SK-N-SH (cell line): ENCODE data around the gene SMIM24. TPM values are rescaled to one million over a fixed set of nuclear protein-coding genes. Genes with fewer than 3 reads are reported as not detected.
A peak's percentile ranks its signal among the peaks of the same experiment; 100 is the strongest.

ENCODE experiments used
- CTCF ChIA-PET: fragments of 300-600, 350-600 bp; formaldehyde crosslinking; extraction: SDS; loops from one replicate; lab custom pipeline; 2021; lab: Yijun Ruan, JAX
- POLR2A ChIA-PET: fragments of 350-600 bp; sonication (Branson Sonifier 250); formaldehyde crosslinking; extraction: SDS; loops from one replicate; lab custom pipeline; 2020; ENCODE audit warnings: antibody characterized with exemption, inconsistent platforms; lab: Yijun Ruan, JAX
- DNase-seq: peaks from one replicate; pipeline ENCODE4 v3.0.0; 2012
- H2AFZ ChIP-seq: fragments of 200-600 bp; sonication (generic); 2 replicates; pipeline ENCODE4 v1.8.1; 2016; ENCODE audit warnings: antibody characterized with exemption, mild to moderate bottlenecking, low read depth
- H3F3A ChIP-seq: fragments of 200-600 bp; sonication (generic); replicated peaks from 2 replicates; pipeline ENCODE3; 2016; ENCODE audit warnings: antibody characterized with exemption, mild to moderate bottlenecking; ENCODE audit not compliant: insufficient read depth
- H3K27ac ChIP-seq, 2 experiments: fragments of 200-500 bp in 1 of 2; fragments of 200-600 bp in 1 of 2; sonication (Bioruptor generic) in 1 of 2; sonication (generic), shearing (Covaris generic) in 1 of 2; 2 replicates each; pipeline versions ENCODE4 v1.5.1 to v1.6.1; 2014 to 2016; ENCODE audit warnings: low read depth in 2 of 2, inconsistent platforms in 1 of 2, low read length in 1 of 2, mild to moderate bottlenecking in 1 of 2, mixed read lengths in 1 of 2
- H3K27me3 ChIP-seq: fragments of 200-600 bp; sonication (generic), shearing (Covaris generic); 2 replicates; pipeline ENCODE4 v1.6.1; 2016; ENCODE audit warnings: mixed run types; ENCODE audit not compliant: insufficient read depth
- H3K36me3 ChIP-seq, 2 experiments: fragments of 200-500 bp in 1 of 2; fragments of 200-600 bp in 1 of 2; sonication (Bioruptor generic) in 1 of 2; sonication (generic) in 1 of 2; replicated peaks in 1 of 2; 2 replicates each; pipeline versions ENCODE3 to v1.5.1; 2014 to 2016; ENCODE audit warnings: low read length in 1 of 2, mild to moderate bottlenecking in 1 of 2; ENCODE audit not compliant: insufficient read depth in 2 of 2, control insufficient read depth in 1 of 2
- H3K4me1 ChIP-seq, 2 experiments: fragments of 200-500 bp in 1 of 2; fragments of 200-600 bp in 1 of 2; sonication (Bioruptor generic) in 1 of 2; sonication (generic), shearing (Covaris generic) in 1 of 2; 2 replicates each; pipeline versions ENCODE4 v1.5.1 to v1.6.1; 2014 to 2016; ENCODE audit warnings: low read depth in 1 of 2, low read length in 1 of 2, mixed run types in 1 of 2; ENCODE audit not compliant: insufficient read depth in 2 of 2, control insufficient read depth in 1 of 2
- H3K4me2 ChIP-seq: fragments of 200-600 bp; sonication (generic), shearing (Covaris generic); 2 replicates; pipeline ENCODE4 v1.6.1; 2017; ENCODE audit warnings: mixed run types
- H3K4me3 ChIP-seq, 2 experiments: fragments of 200-500 bp in 1 of 2; fragments of 200-600 bp in 1 of 2; sonication (Bioruptor generic) in 1 of 2; sonication (generic), shearing (Covaris generic) in 1 of 2; 2 replicates each; pipeline versions ENCODE4 v1.5.1 to v1.8.1; 2014 to 2016; ENCODE audit warnings: low read depth in 2 of 2, inconsistent platforms in 1 of 2, low read length in 1 of 2, mild to moderate bottlenecking in 1 of 2, mixed read lengths in 1 of 2, moderate library complexity in 1 of 2
- H3K79me2 ChIP-seq: fragments of 200-600 bp; sonication (generic); 2 replicates; pipeline ENCODE4 v1.8.1; 2017; ENCODE audit warnings: mild to moderate bottlenecking; ENCODE audit not compliant: insufficient read depth
- H3K9ac ChIP-seq: fragments of 200-600 bp; sonication (generic); 2 replicates; pipeline ENCODE4 v1.6.1; 2017; ENCODE audit warnings: mixed run types
- H3K9me2 ChIP-seq: fragments of 200-600 bp; sonication (generic); 2 replicates; pipeline ENCODE4 v1.6.1; 2017; ENCODE audit warnings: mixed run types
- H3K9me3 ChIP-seq: fragments of 200-600 bp; sonication (generic); 2 replicates; pipeline ENCODE4 v1.6.1; 2017; ENCODE audit warnings: mixed run types, mild to moderate bottlenecking, moderate library complexity
- H4K20me1 ChIP-seq: fragments of 200-600 bp; sonication (generic); 2 replicates; pipeline ENCODE4 v1.6.1; 2017; ENCODE audit warnings: mild to moderate bottlenecking, mixed run types; ENCODE audit not compliant: insufficient read depth
- CHD2 ChIP-seq: fragments of 150-350 bp; IDR thresholded peaks from 2 replicates; pipeline ENCODE4 v1.6.1; 2018; ENCODE audit warnings: low read length; ENCODE audit not compliant: partially characterized antibody
- ELF1 ChIP-seq: IDR thresholded peaks from 2 replicates; pipeline ENCODE4 v1.4.0; 2012
- EP300 ChIP-seq, 2 experiments: IDR thresholded peaks; 2 replicates each; pipeline versions ENCODE4 v1.4.0 to v1.6.1; 2012; ENCODE audit warnings: borderline replicate concordance in 1 of 2, low read depth in 1 of 2, low read length in 1 of 2
- FOSL2 ChIP-seq: IDR thresholded peaks from 2 replicates; pipeline ENCODE4 v1.4.0; 2012; ENCODE audit warnings: low read depth, mild to moderate bottlenecking, moderate library complexity, borderline replicate concordance
- FOXJ3 ChIP-seq: sonication (generic); formaldehyde crosslinking; IDR thresholded peaks from 2 replicates; pipeline ENCODE4 v1.5.1; 2020; ENCODE audit warnings: mild to moderate bottlenecking, missing genetic modification reagents
- JUND ChIP-seq: IDR thresholded peaks from 2 replicates; pipeline ENCODE4 v1.4.0; 2012
- MEF2A ChIP-seq: IDR thresholded peaks from 2 replicates; pipeline ENCODE4 v1.4.0; 2012; ENCODE audit warnings: low read depth, borderline replicate concordance
- MXI1 ChIP-seq: IDR thresholded peaks from 2 replicates; pipeline ENCODE4 v1.6.1; 2012; ENCODE audit warnings: mild to moderate bottlenecking, low read depth, low read length, improper control_type of control experiment
- NFIC ChIP-seq: IDR thresholded peaks from 2 replicates; pipeline ENCODE4 v1.4.0; 2012; ENCODE audit warnings: borderline replicate concordance
- NRF1 ChIP-seq: IDR thresholded peaks from 2 replicates; pipeline ENCODE4 v1.6.1; 2012; ENCODE audit warnings: low read depth, mild to moderate bottlenecking, low read length
- RAD21 ChIP-seq: IDR thresholded peaks from 2 replicates; pipeline ENCODE4 v1.6.1; 2012; ENCODE audit warnings: mild to moderate bottlenecking, low read length
- RCOR1 ChIP-seq: fragments of 150-350 bp; IDR thresholded peaks from 2 replicates; pipeline ENCODE4 v1.6.1; 2017; ENCODE audit warnings: antibody characterized with exemption, low read length
- RXRA ChIP-seq: IDR thresholded peaks from 2 replicates; pipeline ENCODE4 v1.4.0; 2012; ENCODE audit warnings: low read depth, mild to moderate bottlenecking, borderline replicate concordance
- TAF1 ChIP-seq: IDR thresholded peaks from 2 replicates; pipeline ENCODE4 v1.6.1; 2012; ENCODE audit warnings: low read depth, mild to moderate bottlenecking, low read length, moderate library complexity, borderline replicate concordance
- TCF12 ChIP-seq: IDR thresholded peaks from 2 replicates; pipeline ENCODE4 v1.4.0; 2012
- TEAD4 ChIP-seq: IDR thresholded peaks from 2 replicates; pipeline ENCODE4 v1.4.0; 2012; ENCODE audit warnings: mild to moderate bottlenecking, borderline replicate concordance; ENCODE audit not compliant: insufficient read depth
- YY1 ChIP-seq: IDR thresholded peaks from 2 replicates; pipeline ENCODE4 v1.4.0; 2012; ENCODE audit warnings: low read depth, mild to moderate bottlenecking
- WGBS: methylation state at CpG from one replicate; pipeline ENCODE4 v1.1.6; 2017; ENCODE audit warnings: low lambda C conversion rate; 5-methylcytosine and 5-hydroxymethylcytosine counted together
- polyA plus RNA-seq, 3 experiments: library from polyadenylated mRNA; depleted of rRNA; stranded (reverse); fragments of >200 nt; gene quantifications; 2 replicates each; pipeline ENCODE4 v1.2.3, GENCODE V29; 2012
- TF ChIP-seq, protein P1 (sequence below): IDR thresholded peaks from 2 replicates; pipeline ENCODE4 v1.6.1; 2012; ENCODE audit warnings: mild to moderate bottlenecking, low read depth, low read length, moderate library complexity
- TF ChIP-seq, protein P2 (sequence below): IDR thresholded peaks from 2 replicates; pipeline ENCODE4 v1.4.0; 2012; ENCODE audit warnings: low read depth, borderline replicate concordance
- TF ChIP-seq, protein P3 (sequence below): IDR thresholded peaks from 2 replicates; pipeline ENCODE4 v1.4.0; 2012; ENCODE audit warnings: low read depth
- TF ChIP-seq, protein P4 (sequence below): fragments of 150-350 bp; IDR thresholded peaks from 2 replicates; pipeline ENCODE4 v1.6.1; 2016; ENCODE audit warnings: mild to moderate bottlenecking, low read depth, low read length
- TF ChIP-seq, protein P5 (sequence below): fragments of 200-600 bp; sonication (generic); IDR thresholded peaks from 2 replicates; pipeline ENCODE4 v1.6.1; 2017; ENCODE audit warnings: antibody characterized with exemption, mild to moderate bottlenecking, moderate library complexity
- TF ChIP-seq, protein P6 (sequence below): IDR thresholded peaks from 2 replicates; pipeline ENCODE4 v1.4.0; 2012; ENCODE audit warnings: low read depth, borderline replicate concordance
- TF ChIP-seq, protein P7 (sequence below): fragments of 150-350 bp; IDR thresholded peaks from 2 replicates; pipeline ENCODE4 v1.6.1; 2017; ENCODE audit warnings: antibody characterized with exemption, low read length, low read depth, borderline replicate concordance

SMIM24 gene
- polyA plus RNA-seq, 1 of the 3 experiments (the other 2 are of a cell fraction), result 0.12 TPM

DNA sequence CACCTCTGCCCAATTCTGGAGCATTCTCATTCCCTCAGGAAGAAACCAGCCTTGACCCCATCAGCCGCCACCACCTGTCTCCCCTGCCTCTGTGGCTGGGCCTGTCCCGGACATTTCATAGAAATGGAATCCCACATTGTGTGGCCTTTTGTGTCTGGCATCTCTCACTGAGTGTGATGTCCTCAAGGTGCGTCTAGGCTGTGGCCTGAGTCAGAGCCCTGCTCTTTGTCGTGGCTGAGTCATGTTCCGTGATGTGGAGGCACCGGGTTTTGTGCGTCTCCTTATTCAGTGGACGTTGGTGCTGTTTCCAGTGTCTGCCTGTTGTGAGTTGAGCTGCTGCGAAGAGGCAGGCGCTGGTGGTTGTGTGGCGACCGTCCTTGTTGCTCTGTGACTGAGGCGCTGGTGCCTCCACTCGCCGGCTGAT is 29.3 kb upstream of the SMIM24 start:
- WGBS, result 52% methylated on average over 5 of the region's 15 CpGs
- no peaks in the 10 kb centered on the region for H3K27me3 ChIP-seq
- H3K36me3 ChIP-seq, result peaks cover 0 to 7% of the 10 kb centered on the region in 2 experiments
- peaks cover 13% of the 10 kb centered on the region for H3F3A ChIP-seq
- H3K4me3 ChIP-seq, result no peak overlapping the region
- DNase-seq, result no peak
- no peak overlapping the region for H3K9ac ChIP-seq
- peak overlapping the region in 1 of 2 experiments; percentile 50; a peak in 2 of 4 replicates for H3K27ac ChIP-seq
- no peaks in the 10 kb centered on the region for H3K9me2 ChIP-seq
- H3K79me2 ChIP-seq, result peaks cover 85% of the 10 kb centered on the region
- peaks cover 70% of the 10 kb centered on the region for H4K20me1 ChIP-seq
- H3K9me3 ChIP-seq, result no peaks in the 10 kb centered on the region
- CTCF ChIA-PET, result no interaction called here
- no peak overlapping the region for H2AFZ ChIP-seq
- peak overlapping the region; percentile 7 for H3K4me2 ChIP-seq
- POLR2A ChIA-PET, result interaction anchor here (0.5 kb wide), 1 partner anchor 43 kb away, joined by 4 read pairs; no protein-coding TSS in a partner anchor
- H3K4me1 ChIP-seq, result peaks cover 11% of the 10 kb centered on the region in 2 experiments; a peak in 2 of 4 replicates
- TF ChIP-seq CHD2 (no peak), TAF1 (no peak), RCOR1 (no peak), MXI1 (no peak), JUND (no peak; the same call in 1 of the 2 replicates), YY1 (no peak), TEAD4 (no peak), ELF1 (no peak), RXRA (no peak), MEF2A (no peak), FOSL2 (peak; percentile 65; the same call in 1 of the 2 replicates), RAD21 (no peak), NFIC (no peak), TCF12 (peak; percentile 75), FOXJ3 (CRISPR knock-in tag) (no peak), EP300 (IDR thresholded peaks at IDR 0.05; ENCODE audit: borderline replicate concordance in 1 of 2, low read depth in 1 of 2, low read length in 1 of 2) (no peak), NRF1 (no peak)
- TF ChIP-seq, protein P1, sequence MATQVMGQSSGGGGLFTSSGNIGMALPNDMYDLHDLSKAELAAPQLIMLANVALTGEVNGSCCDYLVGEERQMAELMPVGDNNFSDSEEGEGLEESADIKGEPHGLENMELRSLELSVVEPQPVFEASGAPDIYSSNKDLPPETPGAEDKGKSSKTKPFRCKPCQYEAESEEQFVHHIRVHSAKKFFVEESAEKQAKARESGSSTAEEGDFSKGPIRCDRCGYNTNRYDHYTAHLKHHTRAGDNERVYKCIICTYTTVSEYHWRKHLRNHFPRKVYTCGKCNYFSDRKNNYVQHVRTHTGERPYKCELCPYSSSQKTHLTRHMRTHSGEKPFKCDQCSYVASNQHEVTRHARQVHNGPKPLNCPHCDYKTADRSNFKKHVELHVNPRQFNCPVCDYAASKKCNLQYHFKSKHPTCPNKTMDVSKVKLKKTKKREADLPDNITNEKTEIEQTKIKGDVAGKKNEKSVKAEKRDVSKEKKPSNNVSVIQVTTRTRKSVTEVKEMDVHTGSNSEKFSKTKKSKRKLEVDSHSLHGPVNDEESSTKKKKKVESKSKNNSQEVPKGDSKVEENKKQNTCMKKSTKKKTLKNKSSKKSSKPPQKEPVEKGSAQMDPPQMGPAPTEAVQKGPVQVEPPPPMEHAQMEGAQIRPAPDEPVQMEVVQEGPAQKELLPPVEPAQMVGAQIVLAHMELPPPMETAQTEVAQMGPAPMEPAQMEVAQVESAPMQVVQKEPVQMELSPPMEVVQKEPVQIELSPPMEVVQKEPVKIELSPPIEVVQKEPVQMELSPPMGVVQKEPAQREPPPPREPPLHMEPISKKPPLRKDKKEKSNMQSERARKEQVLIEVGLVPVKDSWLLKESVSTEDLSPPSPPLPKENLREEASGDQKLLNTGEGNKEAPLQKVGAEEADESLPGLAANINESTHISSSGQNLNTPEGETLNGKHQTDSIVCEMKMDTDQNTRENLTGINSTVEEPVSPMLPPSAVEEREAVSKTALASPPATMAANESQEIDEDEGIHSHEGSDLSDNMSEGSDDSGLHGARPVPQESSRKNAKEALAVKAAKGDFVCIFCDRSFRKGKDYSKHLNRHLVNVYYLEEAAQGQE, result no peak
- TF ChIP-seq, protein P2, sequence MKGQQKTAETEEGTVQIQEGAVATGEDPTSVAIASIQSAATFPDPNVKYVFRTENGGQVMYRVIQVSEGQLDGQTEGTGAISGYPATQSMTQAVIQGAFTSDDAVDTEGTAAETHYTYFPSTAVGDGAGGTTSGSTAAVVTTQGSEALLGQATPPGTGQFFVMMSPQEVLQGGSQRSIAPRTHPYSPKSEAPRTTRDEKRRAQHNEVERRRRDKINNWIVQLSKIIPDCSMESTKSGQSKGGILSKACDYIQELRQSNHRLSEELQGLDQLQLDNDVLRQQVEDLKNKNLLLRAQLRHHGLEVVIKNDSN, result no peak
- TF ChIP-seq, protein P3, sequence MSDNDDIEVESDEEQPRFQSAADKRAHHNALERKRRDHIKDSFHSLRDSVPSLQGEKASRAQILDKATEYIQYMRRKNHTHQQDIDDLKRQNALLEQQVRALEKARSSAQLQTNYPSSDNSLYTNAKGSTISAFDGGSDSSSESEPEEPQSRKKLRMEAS, result no peak
- TF ChIP-seq, protein P4, sequence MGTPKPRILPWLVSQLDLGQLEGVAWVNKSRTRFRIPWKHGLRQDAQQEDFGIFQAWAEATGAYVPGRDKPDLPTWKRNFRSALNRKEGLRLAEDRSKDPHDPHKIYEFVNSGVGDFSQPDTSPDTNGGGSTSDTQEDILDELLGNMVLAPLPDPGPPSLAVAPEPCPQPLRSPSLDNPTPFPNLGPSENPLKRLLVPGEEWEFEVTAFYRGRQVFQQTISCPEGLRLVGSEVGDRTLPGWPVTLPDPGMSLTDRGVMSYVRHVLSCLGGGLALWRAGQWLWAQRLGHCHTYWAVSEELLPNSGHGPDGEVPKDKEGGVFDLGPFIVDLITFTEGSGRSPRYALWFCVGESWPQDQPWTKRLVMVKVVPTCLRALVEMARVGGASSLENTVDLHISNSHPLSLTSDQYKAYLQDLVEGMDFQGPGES, result no peak
- TF ChIP-seq, protein P5, sequence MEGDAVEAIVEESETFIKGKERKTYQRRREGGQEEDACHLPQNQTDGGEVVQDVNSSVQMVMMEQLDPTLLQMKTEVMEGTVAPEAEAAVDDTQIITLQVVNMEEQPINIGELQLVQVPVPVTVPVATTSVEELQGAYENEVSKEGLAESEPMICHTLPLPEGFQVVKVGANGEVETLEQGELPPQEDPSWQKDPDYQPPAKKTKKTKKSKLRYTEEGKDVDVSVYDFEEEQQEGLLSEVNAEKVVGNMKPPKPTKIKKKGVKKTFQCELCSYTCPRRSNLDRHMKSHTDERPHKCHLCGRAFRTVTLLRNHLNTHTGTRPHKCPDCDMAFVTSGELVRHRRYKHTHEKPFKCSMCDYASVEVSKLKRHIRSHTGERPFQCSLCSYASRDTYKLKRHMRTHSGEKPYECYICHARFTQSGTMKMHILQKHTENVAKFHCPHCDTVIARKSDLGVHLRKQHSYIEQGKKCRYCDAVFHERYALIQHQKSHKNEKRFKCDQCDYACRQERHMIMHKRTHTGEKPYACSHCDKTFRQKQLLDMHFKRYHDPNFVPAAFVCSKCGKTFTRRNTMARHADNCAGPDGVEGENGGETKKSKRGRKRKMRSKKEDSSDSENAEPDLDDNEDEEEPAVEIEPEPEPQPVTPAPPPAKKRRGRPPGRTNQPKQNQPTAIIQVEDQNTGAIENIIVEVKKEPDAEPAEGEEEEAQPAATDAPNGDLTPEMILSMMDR, result no peak
- TF ChIP-seq, protein P6, sequence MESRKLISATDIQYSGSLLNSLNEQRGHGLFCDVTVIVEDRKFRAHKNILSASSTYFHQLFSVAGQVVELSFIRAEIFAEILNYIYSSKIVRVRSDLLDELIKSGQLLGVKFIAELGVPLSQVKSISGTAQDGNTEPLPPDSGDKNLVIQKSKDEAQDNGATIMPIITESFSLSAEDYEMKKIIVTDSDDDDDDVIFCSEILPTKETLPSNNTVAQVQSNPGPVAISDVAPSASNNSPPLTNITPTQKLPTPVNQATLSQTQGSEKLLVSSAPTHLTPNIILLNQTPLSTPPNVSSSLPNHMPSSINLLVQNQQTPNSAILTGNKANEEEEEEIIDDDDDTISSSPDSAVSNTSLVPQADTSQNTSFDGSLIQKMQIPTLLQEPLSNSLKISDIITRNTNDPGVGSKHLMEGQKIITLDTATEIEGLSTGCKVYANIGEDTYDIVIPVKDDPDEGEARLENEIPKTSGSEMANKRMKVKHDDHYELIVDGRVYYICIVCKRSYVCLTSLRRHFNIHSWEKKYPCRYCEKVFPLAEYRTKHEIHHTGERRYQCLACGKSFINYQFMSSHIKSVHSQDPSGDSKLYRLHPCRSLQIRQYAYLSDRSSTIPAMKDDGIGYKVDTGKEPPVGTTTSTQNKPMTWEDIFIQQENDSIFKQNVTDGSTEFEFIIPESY, result no peak
- TF ChIP-seq, protein P7, sequence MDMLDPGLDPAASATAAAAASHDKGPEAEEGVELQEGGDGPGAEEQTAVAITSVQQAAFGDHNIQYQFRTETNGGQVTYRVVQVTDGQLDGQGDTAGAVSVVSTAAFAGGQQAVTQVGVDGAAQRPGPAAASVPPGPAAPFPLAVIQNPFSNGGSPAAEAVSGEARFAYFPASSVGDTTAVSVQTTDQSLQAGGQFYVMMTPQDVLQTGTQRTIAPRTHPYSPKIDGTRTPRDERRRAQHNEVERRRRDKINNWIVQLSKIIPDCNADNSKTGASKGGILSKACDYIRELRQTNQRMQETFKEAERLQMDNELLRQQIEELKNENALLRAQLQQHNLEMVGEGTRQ, result no peak
